Measurements from ENCODE around the gene PTPRS.
"Not testable (repeated sequence)": the region's sequence is repeated elsewhere in the genome, so short reads cannot be mapped to it uniquely, and the experiment has no call there.

The PTPRS gene

DNA sequence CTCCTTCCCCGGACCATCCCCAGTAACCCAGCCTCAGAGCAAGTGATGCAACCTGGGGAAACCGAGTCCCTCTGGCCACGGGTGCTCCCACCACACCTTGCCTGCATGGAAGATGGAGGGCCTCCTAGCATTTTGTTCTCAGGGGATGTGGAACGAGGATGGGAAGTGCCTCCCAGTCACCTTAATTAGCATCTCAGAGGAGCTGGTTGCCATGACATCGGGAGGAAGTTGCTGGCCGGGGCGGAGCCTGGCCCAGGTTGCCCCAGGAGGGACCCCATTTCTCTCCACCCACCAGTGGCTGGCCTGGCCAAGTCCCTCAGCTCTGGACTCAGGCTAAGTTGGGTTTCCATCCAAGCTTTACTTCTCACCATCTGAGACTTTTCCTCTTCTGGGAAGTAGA lies 24.1 kb upstream of the PTPRS start:
- Histone ChIP-seq H3K9me3 (ENCODE audit: insufficient read depth, low read depth, low read length) (no peaks in the 10 kb centered on the region), H3K79me2 (ENCODE audit: control insufficient read depth, insufficient read depth, low read length, poor library complexity) (no peaks in the 10 kb centered on the region), H3K27ac (ENCODE audit: low read depth, low read length) (no peak overlapping the region), H3K9ac (ENCODE audit: low read length) (no peak overlapping the region), H3K4ac (ENCODE audit: low read depth, low read length) (no peak overlapping the region), H3K18ac (ENCODE audit: low read length) (no peak overlapping the region), H3K4me2 (ENCODE audit: low read length) (no peak overlapping the region), H3K36me3 (ENCODE audit: control insufficient read depth in 1 of 2, insufficient read depth in 2 of 2, low read length in 2 of 2) (no peaks in the 10 kb centered on the region), H3K4me3 (ENCODE audit: low read depth, low read length) (no peak overlapping the region), H2BK5ac (ENCODE audit: low read depth, low read length, poor library complexity) (no peak overlapping the region), H2BK120ac (ENCODE audit: insufficient read depth, low read length, poor library complexity) (no peak overlapping the region), H4K8ac (ENCODE audit: low read depth, low read length) (no peak overlapping the region), H3K23ac (ENCODE audit: low read length) (no peak overlapping the region), H3K27me3 (ENCODE audit: insufficient read depth, low read length) (no peaks in the 10 kb centered on the region), H3K79me1 (ENCODE audit: low read length) (no peaks in the 10 kb centered on the region), H3K4me1 (ENCODE audit: control insufficient read depth in 1 of 2, insufficient read depth in 2 of 2, low read length in 2 of 2) (no peaks in the 10 kb centered on the region), H4K12ac (ENCODE audit: low read depth, low read length) (no peak overlapping the region), H4K91ac (ENCODE audit: low read depth, low read length) (no peak overlapping the region), H3K14ac (ENCODE audit: low read length) (no peak overlapping the region), H2AK5ac (ENCODE audit: low read length) (no peak overlapping the region), H2BK12ac (ENCODE audit: low read length) (no peak overlapping the region), H2AFZ (ENCODE audit: insufficient read depth, low read length, poor library complexity) (no peak overlapping the region)
- DNase-seq = no peak
- WGBS (ENCODE audit: extremely low coverage, insufficient coverage, insufficient read length) = no CpG with 5 or more reads among the region's 7 CpGs

DNA sequence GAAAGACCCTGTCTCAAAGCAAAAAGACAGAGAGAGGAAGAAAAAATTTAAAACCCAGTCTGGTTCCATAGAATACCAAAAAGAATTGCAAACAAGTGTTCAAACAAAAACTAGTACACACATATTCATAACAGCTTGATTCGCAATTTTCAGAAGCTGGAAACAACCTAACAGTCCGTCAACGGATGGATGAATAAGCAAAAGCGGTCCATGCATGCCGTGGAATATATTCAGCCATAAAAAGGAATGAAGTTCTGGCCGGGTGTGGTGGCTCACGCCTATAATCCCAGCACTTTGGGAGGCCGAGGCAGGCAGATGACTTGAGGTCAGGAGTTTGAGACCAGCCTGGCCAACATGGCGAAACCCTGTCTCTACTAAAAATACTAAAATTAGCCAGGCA lies 21.2 kb upstream of the PTPRS start:
- not testable (repeated sequence) for H2BK120ac ChIP-seq (ENCODE audit: insufficient read depth, low read length, poor library complexity); H2BK5ac ChIP-seq (ENCODE audit: low read depth, low read length, poor library complexity); H3K9me3 ChIP-seq (ENCODE audit: insufficient read depth, low read depth, low read length); H3K4me3 ChIP-seq (ENCODE audit: low read depth, low read length); H4K91ac ChIP-seq (ENCODE audit: low read depth, low read length); H3K4me2 ChIP-seq (ENCODE audit: low read length); H4K8ac ChIP-seq (ENCODE audit: low read depth, low read length); H3K27ac ChIP-seq (ENCODE audit: low read depth, low read length); H4K12ac ChIP-seq (ENCODE audit: low read depth, low read length); H3K4me1 ChIP-seq (ENCODE audit: control insufficient read depth in 1 of 2, insufficient read depth in 2 of 2, low read length in 2 of 2); H3K79me1 ChIP-seq (ENCODE audit: low read length); DNase-seq; H3K4ac ChIP-seq (ENCODE audit: low read depth, low read length); H3K27me3 ChIP-seq (ENCODE audit: insufficient read depth, low read length); H2AK5ac ChIP-seq (ENCODE audit: low read length); H2BK12ac ChIP-seq (ENCODE audit: low read length); H3K36me3 ChIP-seq (ENCODE audit: control insufficient read depth in 1 of 2, insufficient read depth in 2 of 2, low read length in 2 of 2); H3K18ac ChIP-seq (ENCODE audit: low read length); H3K23ac ChIP-seq (ENCODE audit: low read length); H3K9ac ChIP-seq (ENCODE audit: low read length); H3K14ac ChIP-seq (ENCODE audit: low read length); H3K79me2 ChIP-seq (ENCODE audit: control insufficient read depth, insufficient read depth, low read length, poor library complexity); H2AFZ ChIP-seq (ENCODE audit: insufficient read depth, low read length, poor library complexity)
- WGBS (ENCODE audit: extremely low coverage, insufficient coverage, insufficient read length) = no CpG with 5 or more reads among the region's 9 CpGs

- Histone ChIP-seq H4K91ac (ENCODE audit: low read depth, low read length) (no peak overlapping the region), H3K18ac (ENCODE audit: low read length) (no peak overlapping the region), H3K79me2 (ENCODE audit: control insufficient read depth, insufficient read depth, low read length, poor library complexity) (no peaks in the 10 kb centered on the region), H3K27me3 (ENCODE audit: insufficient read depth, low read length) (no peaks in the 10 kb centered on the region), H3K4me3 (ENCODE audit: low read depth, low read length) (no peak overlapping the region), H3K4me1 (ENCODE audit: control insufficient read depth in 1 of 2, insufficient read depth in 2 of 2, low read length in 2 of 2) (no peaks in the 10 kb centered on the region), H3K27ac (ENCODE audit: low read depth, low read length) (no peak overlapping the region), H3K23ac (ENCODE audit: low read length) (no peak overlapping the region), H3K4ac (ENCODE audit: low read depth, low read length) (no peak overlapping the region), H2BK120ac (ENCODE audit: insufficient read depth, low read length, poor library complexity) (no peak overlapping the region), H3K9ac (ENCODE audit: low read length) (no peak overlapping the region), H4K8ac (ENCODE audit: low read depth, low read length) (no peak overlapping the region), H3K36me3 (ENCODE audit: control insufficient read depth in 1 of 2, insufficient read depth in 2 of 2, low read length in 2 of 2) (no peaks in the 10 kb centered on the region), H3K4me2 (ENCODE audit: low read length) (no peak overlapping the region), H2BK5ac (ENCODE audit: low read depth, low read length, poor library complexity) (no peak overlapping the region), H3K9me3 (ENCODE audit: insufficient read depth, low read depth, low read length) (no peaks in the 10 kb centered on the region), H2AFZ (ENCODE audit: insufficient read depth, low read length, poor library complexity) (no peak overlapping the region), H3K14ac (ENCODE audit: low read length) (no peak overlapping the region), H2AK5ac (ENCODE audit: low read length) (no peak overlapping the region), H3K79me1 (ENCODE audit: low read length) (no peaks in the 10 kb centered on the region), H4K12ac (ENCODE audit: low read depth, low read length) (no peak overlapping the region), H2BK12ac (ENCODE audit: low read length) (no peak overlapping the region)
- WGBS (ENCODE audit: extremely low coverage, insufficient coverage, insufficient read length) = no CpG with 5 or more reads among the region's 4 CpGs
- no peak for DNase-seq
These were observed 20.8 kb upstream of the PTPRS start for GRCh38 chr19:5361407-5361806.

DNA sequence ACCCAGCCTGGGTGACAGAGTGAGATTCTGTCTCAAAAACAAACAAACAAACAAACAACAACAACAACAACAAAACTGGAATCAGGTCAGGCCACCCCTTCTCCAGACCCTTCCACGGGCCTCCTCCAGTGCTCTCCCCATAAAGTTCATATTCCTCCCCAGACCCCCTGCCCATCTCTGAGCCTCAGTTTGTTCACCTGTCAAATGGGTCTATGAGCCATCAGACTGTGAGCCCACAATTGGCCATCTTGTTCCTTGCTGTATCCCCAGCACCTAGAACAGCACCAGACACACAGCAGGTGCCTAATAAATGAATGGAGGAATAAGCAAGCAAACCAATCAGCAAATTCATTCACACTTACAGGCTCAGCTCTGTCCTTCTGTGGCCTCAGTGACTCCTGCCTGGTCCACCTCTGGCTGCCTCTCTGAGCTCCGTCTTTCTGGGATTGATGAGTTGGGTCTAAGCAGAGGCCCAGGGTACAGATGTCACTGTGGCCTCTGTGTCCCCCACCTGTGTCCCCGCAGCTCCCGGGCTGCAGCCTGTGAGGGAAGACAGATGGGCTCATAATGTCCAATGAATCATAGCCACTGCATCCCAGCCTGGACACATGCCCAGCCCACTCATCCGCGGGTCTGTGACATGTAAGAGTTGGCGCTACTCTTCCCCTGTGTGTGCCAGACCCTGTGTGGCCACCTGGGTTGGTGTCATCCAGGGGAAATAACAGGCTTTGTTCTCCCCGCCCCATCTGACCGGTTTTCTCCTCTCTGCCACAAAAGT lies 19.6 kb upstream of the PTPRS start:
- Histone ChIP-seq H2AFZ (ENCODE audit: insufficient read depth, low read length, poor library complexity) (no peak overlapping the region), H3K23ac (ENCODE audit: low read length) (no peak overlapping the region), H3K9me3 (ENCODE audit: insufficient read depth, low read depth, low read length) (no peaks in the 10 kb centered on the region), H3K79me1 (ENCODE audit: low read length) (no peaks in the 10 kb centered on the region), H3K4me1 (ENCODE audit: control insufficient read depth in 1 of 2, insufficient read depth in 2 of 2, low read length in 2 of 2) (no peaks in the 10 kb centered on the region), H3K27ac (ENCODE audit: low read depth, low read length) (no peak overlapping the region), H3K36me3 (ENCODE audit: control insufficient read depth in 1 of 2, insufficient read depth in 2 of 2, low read length in 2 of 2) (no peaks in the 10 kb centered on the region), H2BK120ac (ENCODE audit: insufficient read depth, low read length, poor library complexity) (no peak overlapping the region), H2AK5ac (ENCODE audit: low read length) (no peak overlapping the region), H2BK12ac (ENCODE audit: low read length) (no peak overlapping the region), H4K91ac (ENCODE audit: low read depth, low read length) (no peak overlapping the region), H3K27me3 (ENCODE audit: insufficient read depth, low read length) (no peaks in the 10 kb centered on the region), H3K14ac (ENCODE audit: low read length) (no peak overlapping the region), H4K12ac (ENCODE audit: low read depth, low read length) (no peak overlapping the region), H3K9ac (ENCODE audit: low read length) (no peak overlapping the region), H3K79me2 (ENCODE audit: control insufficient read depth, insufficient read depth, low read length, poor library complexity) (no peaks in the 10 kb centered on the region), H3K4ac (ENCODE audit: low read depth, low read length) (no peak overlapping the region), H3K4me2 (ENCODE audit: low read length) (no peak overlapping the region), H2BK5ac (ENCODE audit: low read depth, low read length, poor library complexity) (no peak overlapping the region), H3K4me3 (ENCODE audit: low read depth, low read length) (no peak overlapping the region), H4K8ac (ENCODE audit: low read depth, low read length) (no peak overlapping the region), H3K18ac (ENCODE audit: low read length) (no peak overlapping the region)
- WGBS (ENCODE audit: extremely low coverage, insufficient coverage, insufficient read length) = no CpG with 5 or more reads among the region's 9 CpGs
- no peak for DNase-seq

Measured in trophoblast cell (in vitro differentiated cells and primary cell).